GM21737 (cell line): ENCODE results near the gene EXOC4.

Source experiments
- ATAC-seq: cut with Tn5 transposase; IDR thresholded peaks from one replicate; pipeline ENCODE4 v1.9.1; 2021; ENCODE audit warnings: mild to moderate bottlenecking, moderate library complexity; ENCODE audit not compliant: unreplicated experiment

EXOC4 gene

GRCh38 chr7:133481676-133482075, 228.8 kb downstream of the EXOC4 start:
- no peak for ATAC-seq

- ATAC-seq = no peak
Measured at GRCh38 chr7:133482599-133482998, 229.7 kb downstream of the EXOC4 start.

- ATAC-seq = no peak
Measured at GRCh38 chr7:133484086-133484485, 231.2 kb downstream of the EXOC4 start.

- ATAC-seq = no peak
Measured at GRCh38 chr7:133489906-133490305, 237.0 kb downstream of the EXOC4 start.

GRCh38 chr7:133491201-133491691, 238.4 kb downstream of the EXOC4 start:
- no peak for ATAC-seq

GRCh38 chr7:133491846-133492652, 239.2 kb downstream of the EXOC4 start:
- ATAC-seq = no peak

- ATAC-seq = no peak
Measured at GRCh38 chr7:133497061-133497460, 244.2 kb downstream of the EXOC4 start.

- no peak for ATAC-seq
Measured at GRCh38 chr7:133501771-133502170, 248.9 kb downstream of the EXOC4 start.

- no peak for ATAC-seq
Measured at GRCh38 chr7:133502498-133502897, 249.6 kb downstream of the EXOC4 start.

GRCh38 chr7:133502972-133503371, 250.1 kb downstream of the EXOC4 start:
- ATAC-seq = no peak

- ATAC-seq = no peak
Measured at GRCh38 chr7:133504825-133505224, 251.9 kb downstream of the EXOC4 start.

- ATAC-seq = no peak
Measured at GRCh38 chr7:133509822-133510221, 256.9 kb downstream of the EXOC4 start.

- no peak for ATAC-seq
Measured at GRCh38 chr7:133510326-133511055, 257.6 kb downstream of the EXOC4 start.

GRCh38 chr7:133511252-133511651, 258.4 kb downstream of the EXOC4 start:
- no peak for ATAC-seq

GRCh38 chr7:133511708-133512107, 258.8 kb downstream of the EXOC4 start:
- ATAC-seq = no peak

- ATAC-seq = no peak
Measured at GRCh38 chr7:133512560-133512959, 259.7 kb downstream of the EXOC4 start.

- no peak for ATAC-seq
Measured at GRCh38 chr7:133513608-133514007, 260.7 kb downstream of the EXOC4 start.

- no peak for ATAC-seq
Measured at GRCh38 chr7:133514551-133514950, 261.7 kb downstream of the EXOC4 start.

- ATAC-seq = no peak
Measured at GRCh38 chr7:133517766-133518165, 264.9 kb downstream of the EXOC4 start.

GRCh38 chr7:133518718-133519117, 265.8 kb downstream of the EXOC4 start:
- no peak for ATAC-seq

- ATAC-seq = no peak
Measured at GRCh38 chr7:133520248-133520647, 267.4 kb downstream of the EXOC4 start.

- no peak for ATAC-seq
Measured at GRCh38 chr7:133522501-133522900, 269.6 kb downstream of the EXOC4 start.
